GM06990 (cell line): Measurements from ENCODE around the gene KRT8.

Source experiments
- DNase-seq: peaks from one replicate; pipeline ENCODE4 v3.0.0-alpha.2; 2011; ENCODE audit not compliant: insufficient read length; ENCODE audit errors: extremely low read depth
- H3K27me3 ChIP-seq: replicated peaks from 2 replicates; pipeline ENCODE4 v1.6.0; 2011; ENCODE audit warnings: low read length; ENCODE audit not compliant: control insufficient read depth, insufficient read depth
- H3K36me3 ChIP-seq: 2 replicates; pipeline ENCODE4 v1.5.1; 2011; ENCODE audit warnings: low read length; ENCODE audit not compliant: control insufficient read depth, insufficient read depth
- H3K4me3 ChIP-seq: replicated peaks from 2 replicates; pipeline ENCODE4 v1.5.1; 2011; ENCODE audit warnings: low read depth, mild to moderate bottlenecking, control low read depth, low read length
- CTCF ChIP-seq: IDR thresholded peaks from 2 replicates; pipeline ENCODE4 v1.5.1; 2011; ENCODE audit warnings: low read length, control low read depth, mild to moderate bottlenecking, inconsistent platforms; ENCODE audit not compliant: insufficient read depth, poor library complexity, severe bottlenecking

KRT8 gene

GRCh38 chr12:52909331-52909730 is 4.5 kb upstream of the KRT8 start:
- no peak for TF ChIP-seq CTCF
- Histone ChIP-seq H3K4me3 (no peak overlapping the region), H3K27me3 (no peaks in the 10 kb centered on the region; the same call in none of the 2 replicates), H3K36me3 (no peaks in the 10 kb centered on the region)
- DNase-seq, result no peak

GRCh38 chr12:52907092-52907810 is 2.4 kb upstream of the KRT8 start:
- DNase-seq, result no peak
- Histone ChIP-seq H3K36me3 (no peaks in the 10 kb centered on the region), H3K4me3 (no peak overlapping the region), H3K27me3 (no peaks in the 10 kb centered on the region; the same call in none of the 2 replicates)
- TF ChIP-seq CTCF, result no peak

GRCh38 chr12:52906191-52906601 is 1.3 kb upstream of the KRT8 start:
- H3K27me3 ChIP-seq, result no peaks in the 10 kb centered on the region; the same call in none of the 2 replicates
- H3K36me3 ChIP-seq, result no peaks in the 10 kb centered on the region
- no peak for DNase-seq
- TF ChIP-seq CTCF, result no peak
- H3K4me3 ChIP-seq, result no peak overlapping the region

- Histone ChIP-seq H3K36me3 (no peaks in the 10 kb centered on the region), H3K27me3 (no peaks in the 10 kb centered on the region; the same call in 1 of the 2 replicates), H3K4me3 (no peak overlapping the region; the same call in 1 of the 2 replicates)
- DNase-seq, result peak; percentile 74
- no peak for TF ChIP-seq CTCF
Measured at GRCh38 chr12:52903855-52904508, 894 bp downstream of the KRT8 start.

- no peaks in the 10 kb centered on the region for H3K36me3 ChIP-seq
- H3K27me3 ChIP-seq, result no peaks in the 10 kb centered on the region; the same call in 1 of the 2 replicates
- no peak for TF ChIP-seq CTCF
- DNase-seq, result peak; percentile 75
- no peak overlapping the region for H3K4me3 ChIP-seq
Measured at GRCh38 chr12:52903285-52903854, 1.5 kb downstream of the KRT8 start.
